NK-92 (cell line): ENCODE data around the gene EEF2K.
"Not testable (repeated sequence)": the region's sequence is repeated elsewhere in the genome, so short reads cannot be mapped to it uniquely, and the experiment has no call there.

ENCODE experiments used
- DNase-seq: peaks from one replicate; lab custom pipeline; 2025; ENCODE audit not compliant: unreplicated experiment; lab: John Stamatoyannopoulos, UW

Gene EEF2K

GRCh38 chr16:22207715-22208360 lies 1.8 kb downstream of the EEF2K start:
- DNase-seq, result no peak

- no peak for DNase-seq
Measured at GRCh38 chr16:22210285-22210684, 4.2 kb downstream of the EEF2K start.

- no peak for DNase-seq
Measured at GRCh38 chr16:22210854-22211253, 4.8 kb downstream of the EEF2K start.

- DNase-seq, result no peak
Measured at GRCh38 chr16:22213236-22213635, 7.2 kb downstream of the EEF2K start.

- DNase-seq, result no peak
Measured at GRCh38 chr16:22213801-22214200, 7.7 kb downstream of the EEF2K start.

- DNase-seq, result no peak
Measured at GRCh38 chr16:22214402-22214801, 8.3 kb downstream of the EEF2K start.

GRCh38 chr16:22214889-22215288 lies 8.8 kb downstream of the EEF2K start:
- DNase-seq, result no peak

GRCh38 chr16:22216191-22216831 lies 10.2 kb downstream of the EEF2K start:
- no peak for DNase-seq

- DNase-seq, result not testable (repeated sequence)
Measured at GRCh38 chr16:22216832-22217225, 10.8 kb downstream of the EEF2K start.

- no peak for DNase-seq
Measured at GRCh38 chr16:22217890-22218730, 12.0 kb downstream of the EEF2K start.

GRCh38 chr16:22219389-22220068 lies 13.5 kb downstream of the EEF2K start:
- DNase-seq, result no peak

GRCh38 chr16:22220069-22220440 lies 14.0 kb downstream of the EEF2K start:
- no peak for DNase-seq

GRCh38 chr16:22220714-22221113 lies 14.6 kb downstream of the EEF2K start:
- DNase-seq, result no peak

GRCh38 chr16:22222006-22222405 lies 15.9 kb downstream of the EEF2K start:
- DNase-seq, result no peak

GRCh38 chr16:22222998-22223397 lies 16.9 kb downstream of the EEF2K start:
- DNase-seq, result no peak

- no peak for DNase-seq
Measured at GRCh38 chr16:22225060-22225459, 19.0 kb downstream of the EEF2K start.

GRCh38 chr16:22229889-22230288 lies 23.8 kb downstream of the EEF2K start:
- no peak for DNase-seq

- no peak for DNase-seq
Measured at GRCh38 chr16:22232277-22233036, 26.4 kb downstream of the EEF2K start.

GRCh38 chr16:22233037-22233372 lies 26.9 kb downstream of the EEF2K start:
- DNase-seq, result no peak

- no peak for DNase-seq
Measured at GRCh38 chr16:22235839-22236745, 30.0 kb downstream of the EEF2K start.
